ENCODE measurements around the gene MAPK8IP1.

The MAPK8IP1 gene

GRCh38 chr11:45918962-45919675, 33.7 kb downstream of the MAPK8IP1 start:
- H3K27me3 ChIP-seq (replicated peaks; ENCODE audit: control insufficient read depth, insufficient read depth, low read length, poor library complexity, severe bottlenecking) = no peaks in the 10 kb centered on the region
- H3K4me1 ChIP-seq (ENCODE audit: control insufficient read depth, insufficient read depth, low read length, poor library complexity, severe bottlenecking) = peaks cover 43% of the 10 kb centered on the region
- H3K9me3 ChIP-seq (ENCODE audit: control insufficient read depth, low read length) = no peaks in the 10 kb centered on the region
- H3K36me3 ChIP-seq (ENCODE audit: control insufficient read depth, insufficient read depth, low read length) = peaks cover 21% of the 10 kb centered on the region
- H3K4me3 ChIP-seq (ENCODE audit: insufficient read depth, low read depth, low read length, poor library complexity, severe bottlenecking) = peak overlapping the region; percentile 75
- H3K27ac ChIP-seq (ENCODE audit: insufficient read depth, low read length, poor library complexity, severe bottlenecking) = peak overlapping the region; percentile 89
- no peak for DNase-seq

GRCh38 chr11:45919806-45920530, 34.5 kb downstream of the MAPK8IP1 start:
- DNase-seq = no peak
- Histone ChIP-seq H3K9me3 (ENCODE audit: control insufficient read depth, low read length) (no peaks in the 10 kb centered on the region), H3K4me3 (ENCODE audit: insufficient read depth, low read depth, low read length, poor library complexity, severe bottlenecking) (no peak overlapping the region), H3K27ac (ENCODE audit: insufficient read depth, low read length, poor library complexity, severe bottlenecking) (no peak overlapping the region), H3K4me1 (ENCODE audit: control insufficient read depth, insufficient read depth, low read length, poor library complexity, severe bottlenecking) (peaks cover 43% of the 10 kb centered on the region), H3K36me3 (ENCODE audit: control insufficient read depth, insufficient read depth, low read length) (peaks cover 13% of the 10 kb centered on the region), H3K27me3 (replicated peaks; ENCODE audit: control insufficient read depth, insufficient read depth, low read length, poor library complexity, severe bottlenecking) (no peaks in the 10 kb centered on the region)

GRCh38 chr11:45920531-45921477, 35.4 kb downstream of the MAPK8IP1 start:
- Histone ChIP-seq H3K4me1 (ENCODE audit: control insufficient read depth, insufficient read depth, low read length, poor library complexity, severe bottlenecking) (peaks cover 43% of the 10 kb centered on the region), H3K27me3 (replicated peaks; ENCODE audit: control insufficient read depth, insufficient read depth, low read length, poor library complexity, severe bottlenecking) (no peaks in the 10 kb centered on the region), H3K4me3 (ENCODE audit: insufficient read depth, low read depth, low read length, poor library complexity, severe bottlenecking) (no peak overlapping the region), H3K27ac (ENCODE audit: insufficient read depth, low read length, poor library complexity, severe bottlenecking) (no peak overlapping the region), H3K9me3 (ENCODE audit: control insufficient read depth, low read length) (no peaks in the 10 kb centered on the region), H3K36me3 (ENCODE audit: control insufficient read depth, insufficient read depth, low read length) (peaks cover 4% of the 10 kb centered on the region)
- no peak for DNase-seq

- H3K4me1 ChIP-seq (ENCODE audit: control insufficient read depth, insufficient read depth, low read length, poor library complexity, severe bottlenecking) = peaks cover 38% of the 10 kb centered on the region
- peak overlapping the region; percentile 66 for H3K4me3 ChIP-seq (ENCODE audit: insufficient read depth, low read depth, low read length, poor library complexity, severe bottlenecking)
- DNase-seq = peak in 1 of 3 donors; percentile 15
- H3K36me3 ChIP-seq (ENCODE audit: control insufficient read depth, insufficient read depth, low read length) = no peaks in the 10 kb centered on the region
- no peaks in the 10 kb centered on the region for H3K27me3 ChIP-seq (replicated peaks; ENCODE audit: control insufficient read depth, insufficient read depth, low read length, poor library complexity, severe bottlenecking)
- H3K27ac ChIP-seq (ENCODE audit: insufficient read depth, low read length, poor library complexity, severe bottlenecking) = peak overlapping the region; percentile 37
- no peaks in the 10 kb centered on the region for H3K9me3 ChIP-seq (ENCODE audit: control insufficient read depth, low read length)
Observed at GRCh38 chr11:45921561-45922424, 36.3 kb downstream of the MAPK8IP1 start.

- Histone ChIP-seq H3K9me3 (ENCODE audit: control insufficient read depth, low read length) (no peaks in the 10 kb centered on the region), H3K4me1 (ENCODE audit: control insufficient read depth, insufficient read depth, low read length, poor library complexity, severe bottlenecking) (peaks cover 31% of the 10 kb centered on the region), H3K27me3 (replicated peaks; ENCODE audit: control insufficient read depth, insufficient read depth, low read length, poor library complexity, severe bottlenecking) (no peaks in the 10 kb centered on the region), H3K27ac (ENCODE audit: insufficient read depth, low read length, poor library complexity, severe bottlenecking) (peak within 1 kb of the TSS; percentile 37), H3K4me3 (ENCODE audit: insufficient read depth, low read depth, low read length, poor library complexity, severe bottlenecking) (peak within 1 kb of the TSS; percentile 66), H3K36me3 (ENCODE audit: control insufficient read depth, insufficient read depth, low read length) (no peaks in the 10 kb centered on the region)
- peak in 2 of 3 donors; percentile 17 to 20 for DNase-seq
Observed at GRCh38 chr11:45922425-45923082, 37.1 kb downstream of the MAPK8IP1 start, which contains the start of gene LARGE2. Gene LARGE2, plus strand, starts transcription at chr11:45922656. Its CDS starts 227 bp downstream, at chr11:45922883.

- H3K4me3 ChIP-seq (ENCODE audit: insufficient read depth, low read depth, low read length, poor library complexity, severe bottlenecking) = no peak overlapping the region
- no peaks in the 10 kb centered on the region for H3K9me3 ChIP-seq (ENCODE audit: control insufficient read depth, low read length)
- H3K36me3 ChIP-seq (ENCODE audit: control insufficient read depth, insufficient read depth, low read length) = no peaks in the 10 kb centered on the region
- H3K4me1 ChIP-seq (ENCODE audit: control insufficient read depth, insufficient read depth, low read length, poor library complexity, severe bottlenecking) = peaks cover 20% of the 10 kb centered on the region
- no peaks in the 10 kb centered on the region for H3K27me3 ChIP-seq (replicated peaks; ENCODE audit: control insufficient read depth, insufficient read depth, low read length, poor library complexity, severe bottlenecking)
- no peak overlapping the region for H3K27ac ChIP-seq (ENCODE audit: insufficient read depth, low read length, poor library complexity, severe bottlenecking)
- no peak for DNase-seq
Observed at GRCh38 chr11:45924036-45924915, 38.8 kb downstream of the MAPK8IP1 start.

GRCh38 chr11:45924927-45925326, 39.5 kb downstream of the MAPK8IP1 start:
- H3K4me1 ChIP-seq (ENCODE audit: control insufficient read depth, insufficient read depth, low read length, poor library complexity, severe bottlenecking) = peaks cover 20% of the 10 kb centered on the region
- DNase-seq = no peak
- no peaks in the 10 kb centered on the region for H3K9me3 ChIP-seq (ENCODE audit: control insufficient read depth, low read length)
- H3K27me3 ChIP-seq (replicated peaks; ENCODE audit: control insufficient read depth, insufficient read depth, low read length, poor library complexity, severe bottlenecking) = no peaks in the 10 kb centered on the region
- H3K36me3 ChIP-seq (ENCODE audit: control insufficient read depth, insufficient read depth, low read length) = no peaks in the 10 kb centered on the region
- no peak overlapping the region for H3K4me3 ChIP-seq (ENCODE audit: insufficient read depth, low read depth, low read length, poor library complexity, severe bottlenecking)
- no peak overlapping the region for H3K27ac ChIP-seq (ENCODE audit: insufficient read depth, low read length, poor library complexity, severe bottlenecking)

- Histone ChIP-seq H3K36me3 (ENCODE audit: control insufficient read depth, insufficient read depth, low read length) (no peaks in the 10 kb centered on the region), H3K4me3 (ENCODE audit: insufficient read depth, low read depth, low read length, poor library complexity, severe bottlenecking) (no peak overlapping the region), H3K27ac (ENCODE audit: insufficient read depth, low read length, poor library complexity, severe bottlenecking) (no peak overlapping the region), H3K27me3 (replicated peaks; ENCODE audit: control insufficient read depth, insufficient read depth, low read length, poor library complexity, severe bottlenecking) (no peaks in the 10 kb centered on the region), H3K4me1 (ENCODE audit: control insufficient read depth, insufficient read depth, low read length, poor library complexity, severe bottlenecking) (peaks cover 23% of the 10 kb centered on the region), H3K9me3 (ENCODE audit: control insufficient read depth, low read length) (no peaks in the 10 kb centered on the region)
- DNase-seq = no peak
Observed at GRCh38 chr11:45925550-45925949, 40.1 kb downstream of the MAPK8IP1 start.
